Measurements from ENCODE around the gene GHITM. TPM values are rescaled to one million over a fixed set of nuclear protein-coding genes. Genes with fewer than 3 reads are reported as not detected.
"Not testable (repeated sequence)": the region's sequence is repeated elsewhere in the genome, so short reads cannot be mapped to it uniquely, and the experiment has no call there.

The GHITM gene
- total and polyA plus RNA-seq, 2 experiments from 2014 or later: 97.1 to 105 TPM

DNA sequence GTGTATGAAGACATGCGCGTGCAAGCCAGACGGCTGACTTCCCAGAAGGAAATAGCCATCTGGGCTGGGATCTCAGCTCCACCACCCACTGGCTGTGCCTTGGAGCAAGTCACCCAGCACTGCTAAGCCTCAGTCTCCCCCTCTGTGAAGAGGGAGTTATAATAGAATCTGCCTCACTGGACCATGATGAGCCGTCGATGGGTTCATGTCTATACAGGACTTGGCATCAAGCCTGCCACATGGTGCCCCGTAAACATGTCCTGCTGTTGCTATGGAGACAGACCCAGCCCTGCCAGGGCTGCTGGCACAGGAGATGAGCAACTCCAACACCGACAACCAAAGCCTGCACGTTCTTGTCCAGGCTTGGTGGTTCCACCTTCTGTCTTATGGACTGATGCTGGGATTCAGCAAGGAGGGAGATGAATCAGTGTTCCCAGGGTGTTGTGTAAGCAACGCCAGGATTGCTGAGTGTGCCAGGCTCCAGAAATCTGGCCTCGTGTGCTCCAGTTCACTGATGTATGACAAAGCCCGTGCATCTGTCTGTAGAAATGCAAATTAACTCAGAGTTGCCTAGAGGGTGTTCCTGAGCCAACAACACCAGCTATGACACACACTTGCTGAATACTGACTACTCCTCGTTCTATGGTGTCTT is 39.9 kb downstream of the GHITM start:
- Histone ChIP-seq H4K20me1 (replicated peaks; ENCODE audit: insufficient read depth) (no peaks in the 10 kb centered on the region), H3K4me2 (no peak overlapping the region), H3K4me1 (ENCODE audit: insufficient read depth) (no peaks in the 10 kb centered on the region), H2AFZ (peak overlapping the region; percentile 23; the same call in 1 of the 2 replicates), H3K4me3 (no peak overlapping the region), H3K36me3 (ENCODE audit: insufficient read depth) (no peaks in the 10 kb centered on the region), H3F3A (replicated peaks; ENCODE audit: low read depth) (no peaks in the 10 kb centered on the region), H3K27ac (ENCODE audit: low read depth) (no peak overlapping the region), H3K27me3 (ENCODE audit: insufficient read depth) (no peaks in the 10 kb centered on the region), H3K9me2 (ENCODE audit: insufficient read depth) (no peaks in the 10 kb centered on the region), H3K79me2 (replicated peaks; ENCODE audit: insufficient read depth) (no peaks in the 10 kb centered on the region)
- H3K36me3 Mint-ChIP-seq (ENCODE audit: low read depth): peaks cover 5% of the 10 kb centered on the region; the same call in 1 of the 3 replicates
- no peak overlapping the region for H3K27ac Mint-ChIP-seq
- H3K4me1 Mint-ChIP-seq: peaks cover 4% of the 10 kb centered on the region; the same call in 1 of the 3 replicates
- TF ChIP-seq JUNB (IDR thresholded peaks at IDR 0.05; ENCODE audit: unreplicated experiment) (no peak), ZNF331 (CRISPR knock-in tag; IDR thresholded peaks at IDR 0.05; ENCODE audit: low read depth) (no peak), EZH2phosphoT487 (IDR thresholded peaks at IDR 0.05; ENCODE audit: unreplicated experiment) (no peak), POLR2AphosphoS5 (IDR thresholded peaks at IDR 0.05; ENCODE audit: low read depth) (no peak), STAT1 (IDR thresholded peaks at IDR 0.05; ENCODE audit: unreplicated experiment) (no peak)
- TF ChIP-seq, protein P1, sequence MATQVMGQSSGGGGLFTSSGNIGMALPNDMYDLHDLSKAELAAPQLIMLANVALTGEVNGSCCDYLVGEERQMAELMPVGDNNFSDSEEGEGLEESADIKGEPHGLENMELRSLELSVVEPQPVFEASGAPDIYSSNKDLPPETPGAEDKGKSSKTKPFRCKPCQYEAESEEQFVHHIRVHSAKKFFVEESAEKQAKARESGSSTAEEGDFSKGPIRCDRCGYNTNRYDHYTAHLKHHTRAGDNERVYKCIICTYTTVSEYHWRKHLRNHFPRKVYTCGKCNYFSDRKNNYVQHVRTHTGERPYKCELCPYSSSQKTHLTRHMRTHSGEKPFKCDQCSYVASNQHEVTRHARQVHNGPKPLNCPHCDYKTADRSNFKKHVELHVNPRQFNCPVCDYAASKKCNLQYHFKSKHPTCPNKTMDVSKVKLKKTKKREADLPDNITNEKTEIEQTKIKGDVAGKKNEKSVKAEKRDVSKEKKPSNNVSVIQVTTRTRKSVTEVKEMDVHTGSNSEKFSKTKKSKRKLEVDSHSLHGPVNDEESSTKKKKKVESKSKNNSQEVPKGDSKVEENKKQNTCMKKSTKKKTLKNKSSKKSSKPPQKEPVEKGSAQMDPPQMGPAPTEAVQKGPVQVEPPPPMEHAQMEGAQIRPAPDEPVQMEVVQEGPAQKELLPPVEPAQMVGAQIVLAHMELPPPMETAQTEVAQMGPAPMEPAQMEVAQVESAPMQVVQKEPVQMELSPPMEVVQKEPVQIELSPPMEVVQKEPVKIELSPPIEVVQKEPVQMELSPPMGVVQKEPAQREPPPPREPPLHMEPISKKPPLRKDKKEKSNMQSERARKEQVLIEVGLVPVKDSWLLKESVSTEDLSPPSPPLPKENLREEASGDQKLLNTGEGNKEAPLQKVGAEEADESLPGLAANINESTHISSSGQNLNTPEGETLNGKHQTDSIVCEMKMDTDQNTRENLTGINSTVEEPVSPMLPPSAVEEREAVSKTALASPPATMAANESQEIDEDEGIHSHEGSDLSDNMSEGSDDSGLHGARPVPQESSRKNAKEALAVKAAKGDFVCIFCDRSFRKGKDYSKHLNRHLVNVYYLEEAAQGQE (IDR thresholded peaks at IDR 0.05; ENCODE audit: unreplicated experiment): no peak
- TF ChIP-seq, protein P2, sequence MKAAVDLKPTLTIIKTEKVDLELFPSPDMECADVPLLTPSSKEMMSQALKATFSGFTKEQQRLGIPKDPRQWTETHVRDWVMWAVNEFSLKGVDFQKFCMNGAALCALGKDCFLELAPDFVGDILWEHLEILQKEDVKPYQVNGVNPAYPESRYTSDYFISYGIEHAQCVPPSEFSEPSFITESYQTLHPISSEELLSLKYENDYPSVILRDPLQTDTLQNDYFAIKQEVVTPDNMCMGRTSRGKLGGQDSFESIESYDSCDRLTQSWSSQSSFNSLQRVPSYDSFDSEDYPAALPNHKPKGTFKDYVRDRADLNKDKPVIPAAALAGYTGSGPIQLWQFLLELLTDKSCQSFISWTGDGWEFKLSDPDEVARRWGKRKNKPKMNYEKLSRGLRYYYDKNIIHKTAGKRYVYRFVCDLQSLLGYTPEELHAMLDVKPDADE (IDR thresholded peaks at IDR 0.05): no peak
- TF ChIP-seq, protein P3, sequence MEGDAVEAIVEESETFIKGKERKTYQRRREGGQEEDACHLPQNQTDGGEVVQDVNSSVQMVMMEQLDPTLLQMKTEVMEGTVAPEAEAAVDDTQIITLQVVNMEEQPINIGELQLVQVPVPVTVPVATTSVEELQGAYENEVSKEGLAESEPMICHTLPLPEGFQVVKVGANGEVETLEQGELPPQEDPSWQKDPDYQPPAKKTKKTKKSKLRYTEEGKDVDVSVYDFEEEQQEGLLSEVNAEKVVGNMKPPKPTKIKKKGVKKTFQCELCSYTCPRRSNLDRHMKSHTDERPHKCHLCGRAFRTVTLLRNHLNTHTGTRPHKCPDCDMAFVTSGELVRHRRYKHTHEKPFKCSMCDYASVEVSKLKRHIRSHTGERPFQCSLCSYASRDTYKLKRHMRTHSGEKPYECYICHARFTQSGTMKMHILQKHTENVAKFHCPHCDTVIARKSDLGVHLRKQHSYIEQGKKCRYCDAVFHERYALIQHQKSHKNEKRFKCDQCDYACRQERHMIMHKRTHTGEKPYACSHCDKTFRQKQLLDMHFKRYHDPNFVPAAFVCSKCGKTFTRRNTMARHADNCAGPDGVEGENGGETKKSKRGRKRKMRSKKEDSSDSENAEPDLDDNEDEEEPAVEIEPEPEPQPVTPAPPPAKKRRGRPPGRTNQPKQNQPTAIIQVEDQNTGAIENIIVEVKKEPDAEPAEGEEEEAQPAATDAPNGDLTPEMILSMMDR (conservative IDR thresholded peaks at IDR 0.05; ENCODE audit: low read depth in 2 of 2): no peak
- TF ChIP-seq, protein P4, sequence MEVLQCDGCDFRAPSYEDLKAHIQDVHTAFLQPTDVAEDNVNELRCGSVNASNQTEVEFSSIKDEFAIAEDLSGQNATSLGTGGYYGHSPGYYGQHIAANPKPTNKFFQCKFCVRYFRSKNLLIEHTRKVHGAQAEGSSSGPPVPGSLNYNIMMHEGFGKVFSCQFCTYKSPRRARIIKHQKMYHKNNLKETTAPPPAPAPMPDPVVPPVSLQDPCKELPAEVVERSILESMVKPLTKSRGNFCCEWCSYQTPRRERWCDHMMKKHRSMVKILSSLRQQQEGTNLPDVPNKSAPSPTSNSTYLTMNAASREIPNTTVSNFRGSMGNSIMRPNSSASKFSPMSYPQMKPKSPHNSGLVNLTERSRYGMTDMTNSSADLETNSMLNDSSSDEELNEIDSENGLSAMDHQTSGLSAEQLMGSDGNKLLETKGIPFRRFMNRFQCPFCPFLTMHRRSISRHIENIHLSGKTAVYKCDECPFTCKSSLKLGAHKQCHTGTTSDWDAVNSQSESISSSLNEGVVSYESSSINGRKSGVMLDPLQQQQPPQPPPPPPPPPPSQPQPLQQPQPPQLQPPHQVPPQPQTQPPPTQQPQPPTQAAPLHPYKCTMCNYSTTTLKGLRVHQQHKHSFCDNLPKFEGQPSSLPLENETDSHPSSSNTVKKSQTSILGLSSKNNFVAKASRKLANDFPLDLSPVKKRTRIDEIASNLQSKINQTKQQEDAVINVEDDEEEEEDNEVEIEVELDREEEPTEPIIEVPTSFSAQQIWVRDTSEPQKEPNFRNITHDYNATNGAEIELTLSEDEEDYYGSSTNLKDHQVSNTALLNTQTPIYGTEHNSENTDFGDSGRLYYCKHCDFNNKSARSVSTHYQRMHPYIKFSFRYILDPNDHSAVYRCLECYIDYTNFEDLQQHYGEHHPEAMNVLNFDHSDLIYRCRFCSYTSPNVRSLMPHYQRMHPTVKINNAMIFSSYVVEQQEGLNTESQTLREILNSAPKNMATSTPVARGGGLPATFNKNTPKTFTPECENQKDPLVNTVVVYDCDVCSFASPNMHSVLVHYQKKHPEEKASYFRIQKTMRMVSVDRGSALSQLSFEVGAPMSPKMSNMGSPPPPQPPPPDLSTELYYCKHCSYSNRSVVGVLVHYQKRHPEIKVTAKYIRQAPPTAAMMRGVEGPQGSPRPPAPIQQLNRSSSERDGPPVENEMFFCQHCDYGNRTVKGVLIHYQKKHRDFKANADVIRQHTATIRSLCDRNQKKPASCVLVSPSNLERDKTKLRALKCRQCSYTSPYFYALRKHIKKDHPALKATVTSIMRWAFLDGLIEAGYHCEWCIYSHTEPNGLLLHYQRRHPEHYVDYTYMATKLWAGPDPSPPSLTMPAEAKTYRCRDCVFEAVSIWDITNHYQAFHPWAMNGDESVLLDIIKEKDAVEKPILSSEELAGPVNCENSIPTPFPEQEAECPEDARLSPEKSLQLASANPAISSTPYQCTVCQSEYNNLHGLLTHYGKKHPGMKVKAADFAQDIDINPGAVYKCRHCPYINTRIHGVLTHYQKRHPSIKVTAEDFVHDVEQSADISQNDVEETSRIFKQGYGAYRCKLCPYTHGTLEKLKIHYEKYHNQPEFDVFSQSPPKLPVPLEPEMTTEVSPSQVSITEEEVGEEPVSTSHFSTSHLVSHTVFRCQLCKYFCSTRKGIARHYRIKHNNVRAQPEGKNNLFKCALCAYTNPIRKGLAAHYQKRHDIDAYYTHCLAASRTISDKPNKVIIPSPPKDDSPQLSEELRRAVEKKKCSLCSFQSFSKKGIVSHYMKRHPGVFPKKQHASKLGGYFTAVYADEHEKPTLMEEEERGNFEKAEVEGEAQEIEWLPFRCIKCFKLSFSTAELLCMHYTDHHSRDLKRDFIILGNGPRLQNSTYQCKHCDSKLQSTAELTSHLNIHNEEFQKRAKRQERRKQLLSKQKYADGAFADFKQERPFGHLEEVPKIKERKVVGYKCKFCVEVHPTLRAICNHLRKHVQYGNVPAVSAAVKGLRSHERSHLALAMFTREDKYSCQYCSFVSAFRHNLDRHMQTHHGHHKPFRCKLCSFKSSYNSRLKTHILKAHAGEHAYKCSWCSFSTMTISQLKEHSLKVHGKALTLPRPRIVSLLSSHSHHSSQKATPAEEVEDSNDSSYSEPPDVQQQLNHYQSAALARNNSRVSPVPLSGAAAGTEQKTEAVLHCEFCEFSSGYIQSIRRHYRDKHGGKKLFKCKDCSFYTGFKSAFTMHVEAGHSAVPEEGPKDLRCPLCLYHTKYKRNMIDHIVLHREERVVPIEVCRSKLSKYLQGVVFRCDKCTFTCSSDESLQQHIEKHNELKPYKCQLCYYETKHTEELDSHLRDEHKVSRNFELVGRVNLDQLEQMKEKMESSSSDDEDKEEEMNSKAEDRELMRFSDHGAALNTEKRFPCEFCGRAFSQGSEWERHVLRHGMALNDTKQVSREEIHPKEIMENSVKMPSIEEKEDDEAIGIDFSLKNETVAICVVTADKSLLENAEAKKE (CRISPR knock-in tag; IDR thresholded peaks at IDR 0.05): no peak
- H3K27me3 Mint-ChIP-seq (ENCODE audit: insufficient read depth, low read depth, poor library complexity): peaks cover 5% of the 10 kb centered on the region
- H3K4me3 Mint-ChIP-seq: no peak overlapping the region
- ATAC-seq (no peak), DNase-seq (ENCODE audit: low spot score) (no peak)
- H3K9me3 Mint-ChIP-seq: peaks cover 18% of the 10 kb centered on the region

DNA sequence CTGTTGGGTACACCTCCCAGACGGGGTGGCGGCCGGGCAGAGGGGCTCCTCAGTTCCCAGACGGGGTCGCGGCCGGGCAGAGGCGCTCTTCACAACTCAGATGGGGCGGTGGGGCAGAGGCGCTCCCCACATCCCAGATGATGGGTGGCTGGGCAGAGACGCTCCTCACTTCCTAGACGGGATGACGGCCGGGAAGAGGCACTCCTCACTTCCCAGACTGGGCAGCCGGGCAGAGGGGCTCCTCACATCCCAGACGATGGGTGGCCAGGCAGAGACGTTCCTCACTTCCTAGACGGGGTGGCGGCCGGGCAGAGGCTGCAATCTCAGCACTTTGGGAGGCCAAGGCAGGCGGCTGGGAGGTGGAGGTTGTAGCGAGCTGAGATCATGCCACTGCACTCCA is 41.1 kb downstream of the GHITM start:
- not testable (repeated sequence) for DNase-seq (ENCODE audit: low spot score); H3K4me2 ChIP-seq; H2AFZ ChIP-seq; H3K27ac Mint-ChIP-seq; ATAC-seq; H4K20me1 ChIP-seq (replicated peaks; ENCODE audit: insufficient read depth); H3K36me3 ChIP-seq (ENCODE audit: insufficient read depth); H3K27me3 Mint-ChIP-seq (ENCODE audit: insufficient read depth, low read depth, poor library complexity); H3K27me3 ChIP-seq (ENCODE audit: insufficient read depth); H3K4me1 Mint-ChIP-seq; H3K4me3 Mint-ChIP-seq; H3K4me1 ChIP-seq (ENCODE audit: insufficient read depth); H3K9me2 ChIP-seq (ENCODE audit: insufficient read depth); H3K4me3 ChIP-seq; H3K36me3 Mint-ChIP-seq (ENCODE audit: low read depth); H3K27ac ChIP-seq (ENCODE audit: low read depth); H3F3A ChIP-seq (replicated peaks; ENCODE audit: low read depth); H3K79me2 ChIP-seq (replicated peaks; ENCODE audit: insufficient read depth)
- peaks cover 18% of the 10 kb centered on the region for H3K9me3 Mint-ChIP-seq
